IPS-18a (cell line): ENCODE measurements around the gene VAMP2.

Source experiments
- H3K27ac ChIP-seq: one replicate; pipeline ENCODE4 v1.5.1; 2013; ENCODE audit warnings: low read length
- H3K27me3 ChIP-seq: one replicate; pipeline ENCODE4 v1.6.1; 2013; ENCODE audit warnings: mild to moderate bottlenecking, low read length; ENCODE audit not compliant: control insufficient read depth, insufficient read depth
- H3K36me3 ChIP-seq: one replicate; pipeline ENCODE4 v1.6.1; 2013; ENCODE audit warnings: low read depth, low read length; ENCODE audit not compliant: control insufficient read depth
- H3K4me1 ChIP-seq: one replicate; pipeline ENCODE4 v1.6.1; 2013; ENCODE audit warnings: low read depth, low read length; ENCODE audit not compliant: control insufficient read depth
- H3K4me3 ChIP-seq: one replicate; pipeline ENCODE4 v1.5.1; 2013; ENCODE audit warnings: low read length
- H3K9ac ChIP-seq: one replicate; pipeline ENCODE4 v1.6.1; 2013; ENCODE audit warnings: mild to moderate bottlenecking, low read length, moderate library complexity
- H3K9me3 ChIP-seq: one replicate; pipeline ENCODE4 v1.6.1; 2013; ENCODE audit warnings: low read depth, low read length; ENCODE audit not compliant: control insufficient read depth

Gene VAMP2, protein sequence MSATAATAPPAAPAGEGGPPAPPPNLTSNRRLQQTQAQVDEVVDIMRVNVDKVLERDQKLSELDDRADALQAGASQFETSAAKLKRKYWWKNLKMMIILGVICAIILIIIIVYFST

DNA sequence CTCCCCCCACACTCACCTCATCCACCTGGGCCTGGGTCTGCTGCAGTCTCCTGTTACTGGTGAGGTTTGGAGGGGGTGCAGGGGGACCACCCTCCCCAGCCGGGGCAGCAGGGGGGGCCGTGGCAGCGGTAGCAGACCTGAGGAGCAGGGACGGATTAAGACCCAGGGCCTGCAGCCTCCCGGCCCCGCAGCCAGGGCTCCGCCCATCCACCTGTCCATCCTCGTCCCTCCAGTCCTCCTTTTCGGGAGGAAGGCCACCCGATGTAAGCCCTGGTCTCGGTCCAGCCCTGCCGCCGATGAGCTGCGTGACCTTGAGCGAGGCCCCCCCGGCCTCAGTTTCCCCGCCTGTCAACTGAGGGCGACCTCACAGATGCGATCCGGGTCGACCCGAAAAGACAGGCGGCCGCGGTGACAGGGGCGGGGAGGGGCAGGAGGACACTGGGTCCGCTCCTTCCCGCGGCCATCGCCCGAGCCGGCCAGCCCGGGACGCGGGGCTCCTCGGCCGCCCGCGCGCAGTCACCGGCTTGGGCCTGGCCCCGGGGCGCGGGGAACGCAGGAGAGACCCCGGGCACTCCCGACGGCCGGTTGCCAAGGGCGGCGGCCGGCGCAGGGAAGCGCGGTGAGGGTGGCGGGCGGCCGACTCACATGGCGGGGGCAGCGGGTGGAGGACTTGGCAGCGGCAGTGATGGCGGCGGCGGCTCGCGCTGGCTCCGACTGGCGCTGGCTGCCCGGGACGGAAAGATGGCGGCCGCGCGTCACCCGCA lies at the start of gene VAMP2:
TSS of gene VAMP2 (minus strand) at position 716 of the 764 bp plus-strand sequence. CDS start at position 647, 69 bp downstream.
- peak within 1 kb of the TSS; percentile 83 for H3K4me3 ChIP-seq
- peak within 1 kb of the TSS; percentile 76 for H3K27ac ChIP-seq
- peak within 1 kb of the TSS; percentile 88 for H3K9ac ChIP-seq
- H3K9me3 ChIP-seq: no peaks in the 10 kb centered on the region
- H3K4me1 ChIP-seq: peaks cover 17% of the 10 kb centered on the region
- H3K27me3 ChIP-seq: no peaks in the 10 kb centered on the region
- H3K36me3 ChIP-seq: peaks cover 16% of the 10 kb centered on the region

DNA sequence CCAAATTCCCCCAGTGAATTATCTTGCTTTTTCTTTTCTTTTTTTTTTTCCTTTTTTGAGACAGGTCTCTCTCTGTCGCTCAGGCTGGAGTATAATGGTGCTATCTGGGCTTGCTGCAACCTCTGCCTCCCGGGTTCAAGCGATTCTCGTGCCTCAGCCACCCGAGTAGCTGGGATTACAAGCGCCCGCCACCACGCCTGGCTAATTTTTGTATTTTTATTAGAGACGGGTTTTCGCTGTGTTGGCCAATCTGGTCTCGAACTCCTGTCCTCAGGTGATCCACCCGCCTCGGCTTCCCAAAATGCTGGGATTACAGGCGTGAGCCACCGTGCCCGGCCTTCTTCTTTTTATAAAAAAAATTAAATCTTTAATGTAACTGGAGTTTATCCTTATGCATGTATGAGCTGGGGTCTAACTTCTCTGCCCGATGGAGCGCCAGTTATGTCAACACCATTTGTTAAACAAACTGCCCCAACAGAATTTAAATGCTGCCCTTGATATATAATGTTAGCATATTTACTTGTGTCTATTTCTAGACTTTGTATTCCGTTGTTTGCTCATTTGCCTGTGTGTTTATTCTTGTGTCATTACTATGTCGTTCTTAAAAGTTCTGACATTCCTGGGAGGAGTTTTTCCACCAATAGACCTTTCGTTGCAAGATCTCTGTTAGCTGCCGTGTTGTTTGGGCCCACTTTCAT lies 48.2 kb upstream of the VAMP2 start:
- H3K4me3 ChIP-seq: peak overlapping the region; percentile 84
- peak overlapping the region; percentile 91 for H3K9ac ChIP-seq
- H3K27me3 ChIP-seq: no peaks in the 10 kb centered on the region
- no peaks in the 10 kb centered on the region for H3K9me3 ChIP-seq
- H3K36me3 ChIP-seq: peaks cover 19% of the 10 kb centered on the region
- peaks cover 3% of the 10 kb centered on the region for H3K4me1 ChIP-seq
- H3K27ac ChIP-seq: peak overlapping the region; percentile 49

DNA sequence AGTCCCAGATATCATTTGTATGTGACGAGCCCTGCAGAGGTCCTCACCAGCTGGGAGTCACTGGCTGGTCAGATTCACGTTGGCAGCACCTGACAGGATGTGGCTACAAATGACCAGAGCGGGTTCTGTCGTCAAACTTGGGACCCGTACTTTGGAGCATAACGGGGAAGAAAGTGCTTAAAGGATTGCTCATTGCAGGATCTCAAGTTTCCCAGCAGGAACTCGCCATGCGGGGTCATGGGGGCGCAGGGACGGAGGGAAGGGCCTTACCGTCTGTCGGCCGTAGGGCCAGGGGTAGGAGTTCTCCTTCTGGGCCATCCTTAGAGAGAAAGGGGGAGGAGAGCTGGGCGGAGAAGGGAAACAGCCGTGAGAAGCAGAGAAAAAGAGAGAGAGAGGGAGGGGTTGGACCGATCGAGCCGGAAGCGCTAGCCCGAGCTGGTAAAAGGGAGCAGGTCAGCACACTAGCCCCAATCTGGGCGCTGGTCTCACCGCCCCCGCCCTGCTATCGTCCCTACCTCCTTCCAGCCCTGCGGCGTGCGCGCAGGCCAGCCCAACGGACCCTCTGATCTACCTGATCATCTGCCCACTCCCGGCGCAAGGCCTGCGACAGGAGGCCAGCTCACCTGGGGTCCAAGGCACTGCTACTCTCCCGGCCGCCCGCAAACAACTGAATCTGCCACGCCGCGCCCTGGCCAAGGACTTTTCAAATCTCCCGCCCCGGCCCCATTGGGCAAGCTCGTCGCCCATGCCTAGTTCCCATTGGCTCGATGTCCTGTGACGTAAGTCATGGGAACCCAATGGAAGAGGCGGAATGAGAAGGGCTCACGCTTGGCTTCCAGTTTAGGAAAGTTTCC lies 47.4 kb upstream of the VAMP2 start, which contains the start of gene AURKB:
TSS of gene AURKB (minus strand) at position 669 of the 854 bp plus-strand sequence. CDS start at position 318, 351 bp downstream.
- Histone ChIP-seq H3K9ac (peak within 1 kb of the TSS; percentile 91), H3K27ac (peak within 1 kb of the TSS; percentile 78), H3K27me3 (no peaks in the 10 kb centered on the region), H3K36me3 (peaks cover 27% of the 10 kb centered on the region), H3K4me3 (peak within 1 kb of the TSS; percentile 84), H3K9me3 (no peaks in the 10 kb centered on the region), H3K4me1 (peaks cover 3% of the 10 kb centered on the region)

DNA sequence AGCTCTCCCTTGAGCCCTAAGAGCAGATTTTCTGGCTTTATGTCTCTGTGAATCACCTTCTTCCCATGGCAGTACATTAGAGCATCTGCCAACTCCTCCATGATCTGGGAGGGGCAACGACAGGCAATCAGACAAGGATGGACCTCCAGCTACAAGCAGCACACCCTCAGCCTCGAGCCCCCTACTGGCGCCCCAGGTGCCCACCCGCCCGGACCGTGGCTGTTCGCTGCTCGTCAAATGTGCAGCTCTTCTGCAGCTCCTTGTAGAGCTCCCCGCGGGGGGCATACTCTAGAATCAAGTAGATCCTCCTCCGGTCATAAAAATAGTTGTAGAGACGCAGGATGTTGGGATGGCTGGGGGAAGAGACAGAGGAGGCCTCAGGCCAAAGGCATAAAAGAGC lies 43.8 kb upstream of the VAMP2 start:
- H3K27me3 ChIP-seq: no peaks in the 10 kb centered on the region
- H3K27ac ChIP-seq: no peak overlapping the region
- peaks cover 41% of the 10 kb centered on the region for H3K36me3 ChIP-seq
- no peak overlapping the region for H3K4me3 ChIP-seq
- no peak overlapping the region for H3K9ac ChIP-seq
- H3K4me1 ChIP-seq: peaks cover 3% of the 10 kb centered on the region
- H3K9me3 ChIP-seq: no peaks in the 10 kb centered on the region

DNA sequence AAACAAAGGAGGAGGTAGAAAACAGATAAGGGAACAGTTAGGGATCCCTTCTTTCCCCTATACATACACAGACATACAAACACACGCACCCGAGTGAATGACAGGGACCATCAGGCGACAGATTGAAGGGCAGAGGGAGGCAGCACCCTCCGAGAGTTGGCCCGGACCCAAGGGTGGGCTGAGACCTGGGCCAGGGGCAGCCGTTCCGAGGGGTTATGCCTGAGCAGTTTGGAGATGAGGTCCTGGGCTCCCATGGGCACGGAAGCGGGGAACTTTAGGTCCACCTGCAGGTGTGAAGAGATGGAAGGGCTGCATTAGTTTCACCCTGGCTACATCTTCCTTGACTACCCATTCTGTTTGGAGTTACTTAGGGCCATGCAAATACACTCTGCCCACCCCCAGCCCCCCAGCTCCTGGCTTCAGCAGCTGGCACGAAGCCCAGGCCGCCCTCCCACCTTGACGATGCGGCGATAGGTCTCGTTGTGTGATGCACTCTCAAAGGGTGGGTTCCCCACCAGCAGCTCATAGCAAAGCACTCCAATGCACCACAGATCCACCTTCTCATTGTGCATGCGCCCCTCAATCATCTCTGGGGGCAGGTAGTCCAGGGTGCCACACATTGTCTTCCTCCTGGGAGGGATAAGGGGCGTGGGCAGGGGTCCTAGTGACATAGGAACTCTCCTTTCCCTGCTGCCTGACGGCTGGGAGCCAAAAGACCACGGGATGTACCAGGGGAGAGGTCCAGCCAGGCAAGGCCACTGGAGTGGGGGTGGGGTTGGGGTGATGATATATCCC lies 42.2 kb upstream of the VAMP2 start:
- no peak overlapping the region for H3K4me3 ChIP-seq
- peaks cover 3% of the 10 kb centered on the region for H3K4me1 ChIP-seq
- H3K36me3 ChIP-seq: peaks cover 41% of the 10 kb centered on the region
- H3K9me3 ChIP-seq: no peaks in the 10 kb centered on the region
- H3K27me3 ChIP-seq: no peaks in the 10 kb centered on the region
- H3K27ac ChIP-seq: no peak overlapping the region
- H3K9ac ChIP-seq: no peak overlapping the region

DNA sequence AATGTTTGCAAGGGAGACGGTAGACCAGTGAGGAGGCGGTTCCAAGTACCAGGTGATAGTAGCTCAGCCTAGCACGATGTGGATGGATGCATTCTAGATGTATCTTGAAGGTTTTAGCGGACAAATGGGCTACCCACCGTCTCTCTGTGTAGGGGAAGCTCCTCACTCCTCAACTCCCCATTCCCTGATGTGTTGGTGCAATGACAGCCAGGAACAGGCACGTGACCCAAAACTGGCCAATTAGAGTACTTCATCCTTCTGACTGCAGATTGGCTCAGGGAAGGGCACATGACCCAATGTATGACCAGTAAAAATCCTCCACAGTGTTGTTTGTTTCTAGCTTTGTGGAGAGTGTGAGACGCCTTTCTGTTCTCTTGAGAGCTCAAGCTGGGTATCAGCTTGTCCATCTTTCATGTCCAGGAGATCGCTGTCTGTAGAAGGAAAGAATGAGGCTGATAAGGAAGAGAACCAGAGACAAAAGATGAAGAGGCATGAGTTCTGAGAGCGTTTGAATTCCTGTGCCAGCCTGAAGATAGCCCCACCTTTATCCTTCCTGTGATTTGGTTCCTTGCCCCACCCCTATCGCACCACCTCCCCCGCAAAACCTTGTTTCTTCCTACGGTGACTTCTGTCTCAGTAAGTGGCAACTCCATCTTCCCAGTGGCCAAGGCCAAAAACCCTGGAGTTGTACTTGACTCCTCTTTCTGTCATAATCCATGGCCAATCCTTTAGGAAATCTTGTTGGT lies 29.5 kb upstream of the VAMP2 start:
- Histone ChIP-seq H3K27ac (peak overlapping the region; percentile 19), H3K36me3 (no peaks in the 10 kb centered on the region), H3K27me3 (peaks cover 19% of the 10 kb centered on the region), H3K4me3 (peak overlapping the region; percentile 71), H3K9ac (peak overlapping the region; percentile 64), H3K9me3 (no peaks in the 10 kb centered on the region), H3K4me1 (peaks cover 16% of the 10 kb centered on the region)

DNA sequence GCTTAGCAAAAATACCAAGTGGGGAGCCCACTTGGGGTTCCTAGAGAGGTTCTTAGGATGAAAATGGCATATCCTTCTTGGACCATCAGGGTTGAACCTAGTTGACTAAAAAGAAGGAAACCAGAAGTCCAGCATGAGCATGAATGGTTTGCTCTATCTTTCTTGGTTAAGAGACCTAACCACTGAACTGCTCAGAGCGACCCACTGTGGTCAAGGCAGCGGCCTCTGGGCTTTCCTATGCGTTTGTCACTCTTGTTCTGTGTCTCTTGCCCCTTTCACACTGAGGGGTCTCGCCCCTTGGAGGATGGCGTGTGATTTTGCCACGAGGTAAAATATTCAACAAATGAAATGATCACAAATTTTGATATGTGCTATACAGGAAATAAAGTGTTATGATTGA lies 27.8 kb upstream of the VAMP2 start:
- Histone ChIP-seq H3K4me1 (peaks cover 16% of the 10 kb centered on the region), H3K9me3 (no peaks in the 10 kb centered on the region), H3K27me3 (peaks cover 19% of the 10 kb centered on the region), H3K27ac (no peak overlapping the region), H3K9ac (no peak overlapping the region), H3K4me3 (peak overlapping the region; percentile 69), H3K36me3 (no peaks in the 10 kb centered on the region)

DNA sequence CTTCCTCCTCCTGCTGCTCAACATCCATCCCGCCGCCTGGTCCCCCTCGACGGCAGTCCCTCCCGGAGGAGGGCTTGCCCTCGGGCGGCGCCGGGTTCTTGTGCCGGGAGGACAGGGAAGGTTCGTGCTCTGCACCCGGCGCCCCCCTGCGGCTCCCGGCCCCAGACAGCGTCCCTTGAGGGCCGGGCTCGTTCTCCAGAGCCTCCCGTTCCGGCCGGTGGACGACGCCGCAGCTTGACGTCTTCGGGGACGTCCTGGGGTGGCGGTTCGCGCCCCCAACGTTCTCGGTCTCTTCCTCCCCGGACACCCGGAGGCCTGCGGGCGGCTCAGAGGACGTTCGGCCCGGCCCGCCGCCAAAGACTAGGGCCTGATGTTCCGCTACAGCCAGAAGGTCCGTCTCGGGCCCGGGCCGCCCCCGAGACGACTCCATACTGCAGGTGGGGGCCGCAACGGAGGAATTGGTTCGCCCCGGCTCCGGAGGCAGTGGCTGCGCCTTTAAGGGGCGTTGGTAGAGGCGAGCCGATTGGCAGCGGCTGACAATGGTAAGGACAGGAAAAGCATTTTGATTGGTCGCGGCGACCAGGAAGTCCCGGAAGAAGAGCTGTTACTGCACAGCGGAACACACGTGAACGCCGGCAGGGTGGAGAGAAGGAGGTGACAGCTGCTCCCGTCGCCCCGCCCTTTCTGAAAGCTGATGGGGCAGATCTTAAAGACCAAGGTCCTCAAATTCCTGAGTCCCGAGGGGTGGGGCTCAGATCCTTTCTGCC lies 27.1 kb upstream of the VAMP2 start, which contains the start of gene BORCS6:
TSS of gene BORCS6 (minus strand) at position 470 of the 767 bp plus-strand sequence. CDS start at position 430, 40 bp downstream.
- Histone ChIP-seq H3K27ac (no peak within 1 kb of the TSS), H3K4me3 (peak within 1 kb of the TSS; percentile 69), H3K27me3 (peaks cover 19% of the 10 kb centered on the region)

DNA sequence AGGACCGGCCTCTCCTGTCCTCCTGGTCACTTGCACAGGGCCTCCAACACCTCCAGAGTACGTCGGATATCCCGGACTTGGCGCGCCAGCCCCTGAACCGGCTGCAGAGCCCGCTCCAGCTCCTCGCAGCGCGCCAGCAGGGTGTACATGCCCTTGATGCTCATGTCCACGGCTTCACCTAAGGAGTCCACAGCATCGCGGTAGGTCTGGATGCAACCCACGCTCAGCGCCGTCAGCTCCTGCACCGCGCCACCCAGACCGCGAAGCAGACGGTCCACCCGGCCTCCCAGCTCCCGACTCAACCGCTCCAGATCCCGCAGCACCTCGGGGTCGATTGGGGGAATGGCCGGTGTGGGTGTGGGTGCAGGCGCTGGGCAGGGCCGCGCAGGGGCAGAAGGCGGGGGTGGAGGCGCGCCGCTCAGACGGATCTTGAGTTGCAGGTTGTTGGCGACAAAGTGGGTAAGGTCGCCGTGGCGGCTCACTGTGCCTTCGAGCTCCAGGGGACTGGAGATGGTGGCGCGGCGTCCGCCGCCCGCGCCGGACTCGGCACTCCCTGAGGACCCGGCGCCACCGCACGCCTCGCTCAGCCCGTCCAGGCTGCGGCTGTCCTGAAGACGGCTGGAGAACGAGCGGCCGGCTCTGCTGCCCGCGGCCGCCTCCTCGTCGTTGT lies 26.4 kb upstream of the VAMP2 start:
- Histone ChIP-seq H3K9ac (no peak overlapping the region), H3K4me3 (peak overlapping the region; percentile 69), H3K36me3 (no peaks in the 10 kb centered on the region), H3K27ac (no peak overlapping the region), H3K9me3 (no peaks in the 10 kb centered on the region), H3K27me3 (peaks cover 19% of the 10 kb centered on the region), H3K4me1 (peaks cover 16% of the 10 kb centered on the region)

More for the DNA sequence above, 27.1 kb upstream of the VAMP2 start, which contains the start of gene BORCS6:
- H3K4me1 ChIP-seq: peaks cover 16% of the 10 kb centered on the region
- H3K36me3 ChIP-seq: no peaks in the 10 kb centered on the region
- H3K9ac ChIP-seq: no peak within 1 kb of the TSS
- H3K9me3 ChIP-seq: no peaks in the 10 kb centered on the region
